Measurements from ENCODE around the gene SEMA3F.

DNA sequence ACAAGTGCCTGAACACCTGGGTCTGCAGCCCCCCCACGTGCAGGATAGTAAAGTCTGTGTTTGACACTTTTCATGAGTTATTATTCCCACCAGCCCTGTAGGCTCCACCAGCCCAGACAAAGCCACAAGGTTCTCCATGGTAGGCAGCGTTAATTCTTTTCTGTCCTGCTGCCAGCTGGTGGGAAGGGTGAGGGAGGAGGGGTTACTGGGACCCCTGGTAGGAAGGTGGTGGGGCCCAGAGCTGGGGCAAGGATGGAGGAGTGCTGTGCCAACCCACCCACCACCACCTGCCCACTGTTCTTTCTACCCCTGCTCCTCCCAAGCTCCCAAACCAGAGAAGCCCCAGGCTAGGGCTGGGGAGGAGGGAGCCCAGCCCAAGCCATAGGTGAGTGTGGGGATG, 20.8 kb upstream of the SEMA3F start:
- TF ChIP-seq, protein P1, sequence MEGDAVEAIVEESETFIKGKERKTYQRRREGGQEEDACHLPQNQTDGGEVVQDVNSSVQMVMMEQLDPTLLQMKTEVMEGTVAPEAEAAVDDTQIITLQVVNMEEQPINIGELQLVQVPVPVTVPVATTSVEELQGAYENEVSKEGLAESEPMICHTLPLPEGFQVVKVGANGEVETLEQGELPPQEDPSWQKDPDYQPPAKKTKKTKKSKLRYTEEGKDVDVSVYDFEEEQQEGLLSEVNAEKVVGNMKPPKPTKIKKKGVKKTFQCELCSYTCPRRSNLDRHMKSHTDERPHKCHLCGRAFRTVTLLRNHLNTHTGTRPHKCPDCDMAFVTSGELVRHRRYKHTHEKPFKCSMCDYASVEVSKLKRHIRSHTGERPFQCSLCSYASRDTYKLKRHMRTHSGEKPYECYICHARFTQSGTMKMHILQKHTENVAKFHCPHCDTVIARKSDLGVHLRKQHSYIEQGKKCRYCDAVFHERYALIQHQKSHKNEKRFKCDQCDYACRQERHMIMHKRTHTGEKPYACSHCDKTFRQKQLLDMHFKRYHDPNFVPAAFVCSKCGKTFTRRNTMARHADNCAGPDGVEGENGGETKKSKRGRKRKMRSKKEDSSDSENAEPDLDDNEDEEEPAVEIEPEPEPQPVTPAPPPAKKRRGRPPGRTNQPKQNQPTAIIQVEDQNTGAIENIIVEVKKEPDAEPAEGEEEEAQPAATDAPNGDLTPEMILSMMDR (IDR thresholded peaks at IDR 0.05) = no peak
- TF ChIP-seq POLR2A (IDR thresholded peaks at IDR 0.05; ENCODE audit: low read depth) (no peak), EP300 (IDR thresholded peaks at IDR 0.05) (no peak), POLR2AphosphoS5 (IDR thresholded peaks at IDR 0.05) (no peak)
